Melanocyte of skin (primary cell): ENCODE measurements around the gene ZMYND8. TPM values are rescaled to one million over a fixed set of nuclear protein-coding genes. Genes with fewer than 3 reads are reported as not detected.

Source experiments
- small RNA-seq, 2 donors: library from RNA; depleted of rRNA; stranded (forward); fragments of <200 nt; gene quantifications; one replicate each; pipeline ENCODE3, GENCODE V24; 2012
- total RNA-seq, 2 donors: library from RNA; depleted of rRNA; stranded (reverse); fragments of >200 nt; gene quantifications; 2 replicates each; pipeline ENCODE4 v1.2.3, GENCODE V29; 2012

The ZMYND8 gene
- total RNA-seq, result 10 to 100 TPM; 43.4 to 54.6 TPM

GRCh38 chr20:47356526-47357295, at the start of gene ZMYND8:
TSS of gene ZMYND8 (minus strand) at chr20:47356699. CDS start at chr20:47356670, 29 bp downstream.

Small RNA genes within 50 kb of the gene (small RNA-seq; reads per million reads assigned to genes)
- 0 to 0.23 reads per million in 2 donors for gene MIR3616

Other genes with a start within 250 kb of the ZMYND8 start
- 10 to 100 TPM; 33.7 to 38.3 TPM for gene NCOA3, start 145.2 kb upstream of the ZMYND8 start, total RNA-seq